Suprapubic skin (tissue), 4 donors: ENCODE results near the gene OR10Z1. TPM values are rescaled to one million over a fixed set of nuclear protein-coding genes. Genes with fewer than 3 reads are reported as not detected.

Experiments used
- DNase-seq, 2 donors: peaks; one replicate each; pipeline ENCODE4 v3.0.0-alpha.2; 2019; ENCODE audit warnings: low spot score in 2 of 2
- H3K27ac ChIP-seq: fragments of 200-600 bp; sonication (generic); one replicate; pipeline ENCODE4 v1.5.1; 2019
- H3K27me3 ChIP-seq: fragments of 200-600 bp; sonication (generic); one replicate; pipeline ENCODE4 v1.5.1; 2019
- H3K36me3 ChIP-seq: fragments of 200-600 bp; sonication (generic); one replicate; pipeline ENCODE4 v1.5.1; 2019
- H3K4me1 ChIP-seq: fragments of 200-600 bp; sonication (generic); one replicate; pipeline ENCODE4 v1.5.1; 2019
- H3K4me3 ChIP-seq: fragments of 200-600 bp; sonication (generic); one replicate; pipeline ENCODE4 v1.5.1; 2019; ENCODE audit warnings: mild to moderate bottlenecking
- H3K9me3 ChIP-seq: fragments of 200-600 bp; sonication (generic); one replicate; pipeline ENCODE4 v1.5.1; 2019
- EP300 ChIP-seq: sonication (generic); formaldehyde crosslinking; IDR thresholded peaks from one replicate; pipeline ENCODE4 v1.6.1; 2017; ENCODE audit warnings: antibody characterized with exemption
- POLR2A ChIP-seq, 2 donors: fragments of 450-650 bp; IDR thresholded peaks; one replicate each; pipeline ENCODE4 v1.6.1; 2017; ENCODE audit warnings: antibody characterized with exemption in 2 of 2, mild to moderate bottlenecking in 2 of 2, moderate library complexity in 2 of 2
- POLR2AphosphoS5 ChIP-seq, 3 donors: sonication (generic); formaldehyde crosslinking; IDR thresholded peaks; one replicate each; pipeline ENCODE4 v1.6.1; 2017; ENCODE audit warnings: antibody characterized with exemption in 3 of 3
- WGBS: methylation state at CpG from one replicate; pipeline ENCODE4 v1.1.5; 2018; 5-methylcytosine and 5-hydroxymethylcytosine counted together
- total RNA-seq, 4 donors: library from RNA; depleted of rRNA; stranded (reverse); fragments of >200 nt; gene quantifications; one replicate each; pipeline ENCODE4 v1.1.0, GENCODE V29; 2016
- TF ChIP-seq, protein P1 (sequence below), 2 donors: fragments of 200-600 bp in 1 of 2; fragments of 450-650 bp in 1 of 2; sonication (generic) in 1 of 2; IDR thresholded peaks; one replicate each; pipeline ENCODE4 v1.5.1; 2016 to 2019; ENCODE audit warnings: antibody characterized with exemption in 2 of 2, mild to moderate bottlenecking in 1 of 2, moderate library complexity in 1 of 2

OR10Z1 gene
- total RNA-seq, 4 donors from 2014 or later: not detected

- H3K4me1 ChIP-seq: no peaks in the 10 kb centered on the region
- no peak overlapping the region for H3K4me3 ChIP-seq
- DNase-seq: no peak
- H3K27me3 ChIP-seq: no peaks in the 10 kb centered on the region
- TF ChIP-seq POLR2A (IDR thresholded peaks at IDR 0.05) (no peak), POLR2AphosphoS5 (IDR thresholded peaks at IDR 0.05) (no peak), EP300 (no peak)
- WGBS: 81% methylated on average over 1 of the region's 1 CpG
- H3K9me3 ChIP-seq: no peaks in the 10 kb centered on the region
- H3K36me3 ChIP-seq: no peaks in the 10 kb centered on the region
- H3K27ac ChIP-seq: no peak overlapping the region
Measured at GRCh38 chr1:158607296-158607695, 2.2 kb downstream of the OR10Z1 start.

GRCh38 chr1:158611916-158612315 is 6.8 kb downstream of the OR10Z1 start:
- WGBS: 51% methylated on average over 3 of the region's 3 CpGs
- TF ChIP-seq EP300 (no peak), POLR2AphosphoS5 (IDR thresholded peaks at IDR 0.05) (no peak), POLR2A (IDR thresholded peaks at IDR 0.05) (no peak)
- TF ChIP-seq, protein P1, sequence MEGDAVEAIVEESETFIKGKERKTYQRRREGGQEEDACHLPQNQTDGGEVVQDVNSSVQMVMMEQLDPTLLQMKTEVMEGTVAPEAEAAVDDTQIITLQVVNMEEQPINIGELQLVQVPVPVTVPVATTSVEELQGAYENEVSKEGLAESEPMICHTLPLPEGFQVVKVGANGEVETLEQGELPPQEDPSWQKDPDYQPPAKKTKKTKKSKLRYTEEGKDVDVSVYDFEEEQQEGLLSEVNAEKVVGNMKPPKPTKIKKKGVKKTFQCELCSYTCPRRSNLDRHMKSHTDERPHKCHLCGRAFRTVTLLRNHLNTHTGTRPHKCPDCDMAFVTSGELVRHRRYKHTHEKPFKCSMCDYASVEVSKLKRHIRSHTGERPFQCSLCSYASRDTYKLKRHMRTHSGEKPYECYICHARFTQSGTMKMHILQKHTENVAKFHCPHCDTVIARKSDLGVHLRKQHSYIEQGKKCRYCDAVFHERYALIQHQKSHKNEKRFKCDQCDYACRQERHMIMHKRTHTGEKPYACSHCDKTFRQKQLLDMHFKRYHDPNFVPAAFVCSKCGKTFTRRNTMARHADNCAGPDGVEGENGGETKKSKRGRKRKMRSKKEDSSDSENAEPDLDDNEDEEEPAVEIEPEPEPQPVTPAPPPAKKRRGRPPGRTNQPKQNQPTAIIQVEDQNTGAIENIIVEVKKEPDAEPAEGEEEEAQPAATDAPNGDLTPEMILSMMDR (IDR thresholded peaks at IDR 0.05): no peak
- no peak for DNase-seq
- Histone ChIP-seq H3K4me1 (no peaks in the 10 kb centered on the region), H3K4me3 (no peak overlapping the region), H3K27me3 (no peaks in the 10 kb centered on the region), H3K9me3 (no peaks in the 10 kb centered on the region), H3K36me3 (no peaks in the 10 kb centered on the region), H3K27ac (no peak overlapping the region)

- Histone ChIP-seq H3K36me3 (no peaks in the 10 kb centered on the region), H3K9me3 (no peaks in the 10 kb centered on the region), H3K27ac (no peak overlapping the region), H3K4me1 (no peaks in the 10 kb centered on the region), H3K27me3 (no peaks in the 10 kb centered on the region), H3K4me3 (no peak overlapping the region)
- WGBS: 89% methylated on average over 3 of the region's 3 CpGs
- no peak for DNase-seq
- TF ChIP-seq EP300 (no peak), POLR2AphosphoS5 (IDR thresholded peaks at IDR 0.05) (no peak), POLR2A (IDR thresholded peaks at IDR 0.05) (no peak)
- TF ChIP-seq, protein P1 (IDR thresholded peaks at IDR 0.05): no peak
Measured at GRCh38 chr1:158613764-158614163, 8.7 kb downstream of the OR10Z1 start.

DNA sequence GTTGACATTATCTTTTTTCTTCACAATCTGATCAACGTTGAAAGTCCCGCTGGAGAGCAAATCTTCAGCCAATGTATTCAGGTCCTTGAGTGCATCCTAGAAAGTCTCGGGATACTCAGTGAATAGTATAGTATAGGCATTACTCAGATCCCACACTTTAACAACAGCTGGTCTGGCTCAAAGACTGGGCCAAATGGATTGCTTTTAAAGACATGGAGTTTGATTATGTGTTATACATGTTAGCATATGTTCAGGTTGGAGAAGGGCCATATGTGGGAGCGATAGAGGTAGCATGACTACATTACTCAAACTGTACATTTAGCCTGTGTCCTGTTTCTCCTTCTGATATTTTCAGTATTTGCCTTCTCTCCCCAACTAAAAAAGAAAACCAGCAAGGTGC is 33.1 kb downstream of the OR10Z1 start:
- TF ChIP-seq EP300: no peak
- no peak for TF ChIP-seq POLR2AphosphoS5 (IDR thresholded peaks at IDR 0.05)
- TF ChIP-seq POLR2A (IDR thresholded peaks at IDR 0.05): no peak
- TF ChIP-seq, protein P1 (IDR thresholded peaks at IDR 0.05): no peak
- Histone ChIP-seq H3K9me3 (no peaks in the 10 kb centered on the region), H3K4me3 (no peak overlapping the region), H3K27ac (no peak overlapping the region), H3K4me1 (no peaks in the 10 kb centered on the region), H3K36me3 (no peaks in the 10 kb centered on the region), H3K27me3 (no peaks in the 10 kb centered on the region)
- DNase-seq: no peak
- 82% methylated on average over 4 of the region's 4 CpGs for WGBS

DNA sequence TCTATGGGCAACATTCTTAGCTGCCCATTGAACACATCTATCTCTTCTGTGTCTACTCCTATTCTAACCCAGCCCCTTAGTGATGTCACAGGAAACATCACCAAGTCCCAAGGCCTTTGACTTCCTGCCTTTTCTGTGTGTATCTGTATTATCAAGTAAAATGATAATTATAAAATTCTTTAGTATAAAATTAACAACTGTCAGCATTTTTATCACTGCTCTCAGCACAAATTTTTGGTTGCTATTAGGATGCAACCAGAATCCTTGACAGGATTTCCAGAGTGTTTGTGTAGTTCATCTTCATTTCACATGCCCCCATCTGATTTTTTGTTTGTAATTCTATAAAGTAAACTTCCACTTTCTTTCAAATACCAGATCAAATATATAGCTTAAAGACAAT is 33.8 kb downstream of the OR10Z1 start:
- no peak overlapping the region for H3K27ac ChIP-seq

More for the DNA sequence above, 33.8 kb downstream of the OR10Z1 start:
- H3K4me3 ChIP-seq: no peak overlapping the region
- H3K36me3 ChIP-seq: no peaks in the 10 kb centered on the region
- no peak for DNase-seq
- H3K4me1 ChIP-seq: no peaks in the 10 kb centered on the region
- no peaks in the 10 kb centered on the region for H3K9me3 ChIP-seq
- H3K27me3 ChIP-seq: no peaks in the 10 kb centered on the region
- TF ChIP-seq, protein P1 (IDR thresholded peaks at IDR 0.05): no peak
- TF ChIP-seq EP300 (no peak), POLR2AphosphoS5 (IDR thresholded peaks at IDR 0.05) (no peak), POLR2A (IDR thresholded peaks at IDR 0.05) (no peak)
